Measurements from ENCODE around the gene WWP2.

- TF ChIP-seq CTCF (IDR thresholded peaks at IDR 0.05) (no peak), POLR2A (IDR thresholded peaks at IDR 0.05) (no peak)
These were observed 132.5 kb downstream of the WWP2 start for GRCh38 chr16:69894676-69895075.

Measured in tibial nerve (tissue), 3 donors.